Measurements from ENCODE around the gene SNORC.

DNA sequence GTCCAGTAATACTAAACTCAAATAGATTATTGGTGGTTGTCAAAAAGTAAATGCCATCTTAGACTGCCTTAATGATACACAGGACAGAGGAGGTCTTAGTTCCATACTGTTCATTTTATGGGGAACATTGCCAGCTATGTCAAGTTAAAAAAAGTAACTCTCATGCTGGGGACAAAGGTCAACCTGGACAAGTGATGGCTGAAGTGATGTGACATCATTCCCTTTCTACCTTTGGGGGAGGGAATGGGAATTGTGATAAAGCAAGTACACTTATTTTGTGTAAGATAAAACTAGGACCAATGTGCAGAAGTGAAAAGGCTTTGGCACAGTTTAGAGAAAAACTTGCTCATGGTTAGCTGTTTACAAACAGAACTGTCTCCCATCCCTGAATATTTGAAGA lies 24.0 kb upstream of the SNORC start:
- no peak for TF ChIP-seq CTCF (optimal IDR thresholded peaks at IDR 0.05 in 1 of 3, IDR thresholded peaks at IDR 0.05 in 1 of 3, conservative IDR thresholded peaks at IDR 0.05 in 1 of 3; ENCODE audit: extremely low read depth in 1 of 3, insufficient read depth in 2 of 3, low read length in 3 of 3)
- TF ChIP-seq EZH2 (IDR thresholded peaks at IDR 0.05; ENCODE audit: low read length), result no peak
